Ectodermal cell (in vitro differentiated cells): ENCODE data around the gene RPL31.

ENCODE experiments used
- H3K27ac ChIP-seq: 2 replicates; pipeline ENCODE4 v1.7.0; 2013; ENCODE audit warnings: mild to moderate bottlenecking, low read depth, low read length; ENCODE audit not compliant: insufficient read depth, poor library complexity, severe bottlenecking
- H3K27me3 ChIP-seq: 2 replicates; pipeline ENCODE4 v1.7.0; 2013; ENCODE audit warnings: mild to moderate bottlenecking, low read length; ENCODE audit not compliant: insufficient read depth, control insufficient read depth, poor library complexity, severe bottlenecking
- H3K36me3 ChIP-seq: one replicate; pipeline ENCODE4 v1.7.0; 2013; ENCODE audit warnings: low read length; ENCODE audit not compliant: control insufficient read depth, insufficient read depth
- H3K4me1 ChIP-seq: one replicate; pipeline ENCODE4 v1.7.0; 2013; ENCODE audit warnings: low read length; ENCODE audit not compliant: control insufficient read depth, insufficient read depth
- H3K4me3 ChIP-seq: 2 replicates; pipeline ENCODE4 v1.7.0; 2013; ENCODE audit warnings: low read depth, low read length, control low read depth; ENCODE audit not compliant: insufficient read depth
- H3K9me3 ChIP-seq: 2 replicates; pipeline ENCODE4 v1.7.0; 2013; ENCODE audit warnings: mild to moderate bottlenecking, low read length, moderate library complexity; ENCODE audit not compliant: control insufficient read depth
- WGBS, 2 experiments: methylation state at CpG; one replicate each; pipeline ENCODE4 v1.1.7; 2013; ENCODE audit warnings: missing lambda C conversion rate in 2 of 2; 5-methylcytosine and 5-hydroxymethylcytosine counted together

Gene RPL31

DNA sequence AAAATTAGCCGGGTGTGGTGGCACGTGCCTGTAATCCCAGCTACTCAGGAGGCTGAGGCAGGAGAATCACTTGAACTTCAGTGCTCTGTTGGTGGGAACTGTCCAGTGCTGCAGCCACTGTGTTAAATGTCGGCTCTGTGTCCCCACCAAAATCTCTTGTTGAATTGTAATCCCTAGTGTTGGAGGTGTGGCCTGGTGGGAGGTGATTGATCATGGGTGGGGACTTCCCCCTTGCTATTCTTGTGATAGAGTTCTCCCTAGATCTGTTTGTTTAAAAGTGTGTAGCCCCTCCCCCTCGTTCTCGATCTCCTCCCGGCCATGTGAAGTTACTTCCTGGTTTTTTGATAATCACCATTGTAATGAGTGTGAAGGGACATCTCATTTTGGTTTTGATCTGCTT lies 9.8 kb upstream of the RPL31 start:
- 83 to 92% methylated on average over 6 of the region's 6 CpGs for WGBS, 2 experiments
- H3K27me3 ChIP-seq, result no peaks in the 10 kb centered on the region
- no peaks in the 10 kb centered on the region for H3K36me3 ChIP-seq
- H3K27ac ChIP-seq, result no peak overlapping the region
- H3K4me3 ChIP-seq, result no peak overlapping the region
- no peaks in the 10 kb centered on the region for H3K9me3 ChIP-seq
- no peaks in the 10 kb centered on the region for H3K4me1 ChIP-seq

DNA sequence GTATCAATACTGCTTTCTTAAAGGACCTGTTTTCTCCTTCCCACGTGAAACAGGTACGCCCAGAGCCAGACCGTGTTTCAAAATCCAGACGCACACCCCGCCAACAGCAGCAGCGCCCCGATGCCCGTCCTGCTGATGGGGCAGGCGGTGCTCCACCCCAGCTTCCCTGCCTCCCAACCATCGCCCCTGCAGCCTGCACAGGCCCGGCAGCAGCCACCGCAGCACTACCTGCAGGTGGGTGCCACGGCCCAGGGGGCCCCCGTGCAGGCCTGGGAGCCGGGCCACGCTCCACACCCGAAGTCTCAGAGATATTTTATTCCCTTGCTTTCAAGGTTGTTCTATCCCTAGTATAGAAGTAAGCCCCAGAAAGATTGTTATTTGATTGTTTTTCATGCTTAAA lies 8.8 kb upstream of the RPL31 start:
- no peaks in the 10 kb centered on the region for H3K36me3 ChIP-seq
- H3K27ac ChIP-seq, result no peak overlapping the region
- 92 to 95% methylated on average over 17 of the region's 17 CpGs for WGBS, 2 experiments
- H3K4me3 ChIP-seq, result no peak overlapping the region
- no peaks in the 10 kb centered on the region for H3K27me3 ChIP-seq
- H3K4me1 ChIP-seq, result no peaks in the 10 kb centered on the region
- H3K9me3 ChIP-seq, result no peaks in the 10 kb centered on the region

DNA sequence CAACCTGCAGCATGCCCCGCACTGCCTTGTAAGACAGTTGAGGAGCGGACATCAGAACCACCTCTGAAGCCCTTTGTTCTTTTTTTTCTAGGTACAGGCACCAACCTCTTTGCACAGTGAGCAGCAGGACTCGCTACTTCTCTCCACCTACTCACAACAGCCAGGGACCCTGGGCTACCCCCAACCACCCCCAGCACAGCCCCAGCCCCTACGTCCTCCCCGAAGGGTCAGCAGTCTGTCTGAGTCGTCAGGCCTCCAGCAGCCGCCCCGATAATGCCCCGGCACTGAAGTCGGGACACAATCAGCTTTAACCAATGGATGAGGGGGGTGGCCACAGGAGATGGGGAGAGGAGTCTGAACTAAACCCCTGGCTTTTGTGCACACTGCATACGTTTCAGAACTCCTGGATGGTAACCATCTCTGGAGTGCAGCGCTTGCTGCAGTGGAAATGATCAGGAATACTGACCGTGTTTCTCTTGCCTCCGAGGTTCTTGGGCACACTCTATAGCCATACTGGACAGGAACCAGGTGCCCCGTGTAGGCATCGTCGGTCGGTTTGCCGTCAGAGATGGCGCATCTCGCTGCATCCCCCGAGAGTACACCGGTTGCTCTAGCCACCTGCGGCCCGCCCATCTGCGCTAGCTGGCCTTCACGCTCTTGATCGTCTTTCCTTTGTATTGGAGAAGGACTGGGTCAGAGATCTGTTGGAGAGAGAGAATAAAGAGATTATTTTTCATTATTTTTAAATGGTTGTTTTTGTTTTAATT lies 6.6 kb upstream of the RPL31 start:
- Histone ChIP-seq H3K9me3 (no peaks in the 10 kb centered on the region), H3K27me3 (no peaks in the 10 kb centered on the region), H3K4me3 (no peak overlapping the region), H3K4me1 (no peaks in the 10 kb centered on the region), H3K36me3 (no peaks in the 10 kb centered on the region), H3K27ac (no peak overlapping the region)
- 93 to 94% methylated on average over 28 of the region's 28 CpGs for WGBS, 2 experiments

DNA sequence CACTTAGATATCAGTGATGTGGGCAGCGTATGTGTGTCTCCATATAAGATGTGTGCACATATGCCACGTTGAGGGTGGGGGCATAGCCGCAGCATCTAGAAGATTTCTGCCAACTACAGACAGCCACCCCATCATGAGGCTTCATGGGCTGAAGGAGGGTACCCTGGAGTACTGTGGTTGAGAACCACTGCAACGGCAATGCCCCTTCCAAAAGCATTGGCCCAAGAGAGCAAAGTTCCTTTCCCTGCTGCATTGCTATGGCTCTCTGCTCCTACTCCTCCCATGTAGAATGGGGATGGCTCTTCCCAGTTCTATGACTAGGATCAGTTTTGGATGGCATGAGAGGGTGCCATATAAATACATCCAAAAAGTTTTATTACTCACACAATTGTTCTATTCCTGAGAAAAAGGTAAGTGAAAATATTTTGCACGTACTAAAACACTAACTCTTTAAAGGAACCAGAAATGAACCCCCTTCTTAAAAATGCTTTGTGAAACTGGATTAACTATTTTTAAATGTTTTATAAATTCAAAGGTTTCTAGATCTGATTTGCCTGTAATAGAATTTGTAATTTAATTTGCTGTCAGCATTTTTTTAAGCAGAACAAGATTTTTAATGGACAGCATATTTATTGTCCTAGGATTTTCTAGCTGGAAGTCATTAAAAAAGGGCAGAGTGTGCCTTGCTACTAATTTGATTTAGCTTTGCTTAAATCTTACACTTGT lies 4.4 kb upstream of the RPL31 start:
- no peak overlapping the region for H3K4me3 ChIP-seq
- H3K4me1 ChIP-seq, result no peaks in the 10 kb centered on the region
- H3K9me3 ChIP-seq, result no peaks in the 10 kb centered on the region
- H3K27ac ChIP-seq, result no peak overlapping the region
- 89 to 96% methylated on average over 4 of the region's 5 CpGs for WGBS, 2 experiments
- no peaks in the 10 kb centered on the region for H3K27me3 ChIP-seq
- H3K36me3 ChIP-seq, result no peaks in the 10 kb centered on the region

DNA sequence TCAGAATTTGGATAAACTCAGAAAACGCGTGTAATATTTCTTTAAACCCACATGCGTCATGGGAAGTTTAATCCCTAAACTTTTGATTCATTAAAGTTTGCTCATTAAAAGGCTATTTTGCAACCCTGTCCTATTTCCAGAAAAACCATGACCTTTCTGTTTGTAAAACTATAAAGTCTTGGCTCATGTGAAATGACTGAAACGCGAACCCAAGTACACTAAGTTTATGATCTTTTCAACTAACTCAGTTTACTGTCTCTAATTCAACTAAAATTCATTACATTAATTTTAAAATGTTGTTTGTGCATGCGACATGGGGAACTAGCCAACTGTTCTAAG lies 3.9 kb upstream of the RPL31 start:
- Histone ChIP-seq H3K9me3 (no peaks in the 10 kb centered on the region), H3K4me1 (no peaks in the 10 kb centered on the region)
- WGBS, 2 experiments, result 90 to 96% methylated on average over 5 to 6 of the region's 6 CpGs

DNA sequence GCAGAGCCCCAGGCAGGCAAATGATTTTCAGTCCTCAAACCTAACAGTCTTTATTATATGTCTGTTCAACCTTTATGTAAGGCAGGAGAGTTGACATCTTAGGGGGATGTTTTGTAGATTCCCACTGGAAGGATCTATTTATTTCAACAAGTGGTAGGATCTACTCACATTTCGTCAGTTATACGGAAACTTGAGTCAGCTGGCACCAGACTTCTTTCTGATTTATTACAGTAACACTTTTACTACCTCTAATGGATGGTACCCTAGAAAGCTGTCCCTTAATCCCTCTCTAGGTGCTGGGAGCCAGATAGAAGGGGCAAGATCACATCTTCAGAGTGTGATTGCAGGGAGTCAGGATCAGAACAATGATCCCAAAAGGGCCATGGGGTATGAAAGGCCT lies 2.1 kb upstream of the RPL31 start:
- Histone ChIP-seq H3K27me3 (no peaks in the 10 kb centered on the region), H3K36me3 (peaks cover 15% of the 10 kb centered on the region), H3K9me3 (no peaks in the 10 kb centered on the region), H3K27ac (no peak overlapping the region), H3K4me3 (no peak overlapping the region), H3K4me1 (peaks cover 8% of the 10 kb centered on the region)
- 89 to 94% methylated on average over 2 of the region's 2 CpGs for WGBS, 2 experiments

More for the DNA sequence above, 3.9 kb upstream of the RPL31 start:
- H3K27me3 ChIP-seq, result no peaks in the 10 kb centered on the region
- H3K27ac ChIP-seq, result no peak overlapping the region
- H3K36me3 ChIP-seq, result no peaks in the 10 kb centered on the region
- no peak overlapping the region for H3K4me3 ChIP-seq

DNA sequence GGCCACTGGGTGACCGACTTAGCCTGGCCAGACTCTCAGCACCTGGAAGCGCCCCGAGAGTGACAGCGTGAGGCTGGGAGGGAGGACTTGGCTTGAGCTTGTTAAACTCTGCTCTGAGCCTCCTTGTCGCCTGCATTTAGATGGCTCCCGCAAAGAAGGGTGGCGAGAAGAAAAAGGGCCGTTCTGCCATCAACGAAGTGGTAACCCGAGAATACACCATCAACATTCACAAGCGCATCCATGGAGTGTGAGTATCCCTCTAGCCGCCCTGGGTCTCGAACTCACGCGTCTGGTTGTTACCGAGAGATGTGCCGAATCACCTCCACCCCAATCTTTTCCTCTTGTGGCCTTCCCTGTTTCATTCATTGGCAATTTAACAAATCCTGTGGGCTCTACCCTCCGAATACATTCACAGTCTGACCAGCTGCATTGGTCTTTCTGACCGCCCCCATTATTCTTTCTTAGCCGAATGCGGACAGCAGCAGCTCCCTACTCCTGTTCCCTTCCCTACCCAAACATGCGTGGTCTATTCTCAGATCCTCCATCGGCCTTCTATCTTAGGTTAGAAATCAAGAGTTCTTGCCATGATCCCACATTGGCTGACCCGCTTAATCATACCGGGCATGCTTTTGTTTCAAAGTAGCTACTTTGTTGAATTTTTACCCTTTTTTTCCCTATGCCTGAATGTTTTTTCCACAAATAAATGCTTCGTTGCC lies 631 bp downstream of the RPL31 start:
- Histone ChIP-seq H3K27me3 (no peaks in the 10 kb centered on the region), H3K4me1 (peaks cover 8% of the 10 kb centered on the region), H3K36me3 (peaks cover 40% of the 10 kb centered on the region), H3K27ac (peak overlapping the region; percentile 89), H3K9me3 (no peaks in the 10 kb centered on the region), H3K4me3 (peak overlapping the region; percentile 87)
- WGBS, 2 experiments, result 1% methylated on average over 26 of the region's 26 CpGs

DNA sequence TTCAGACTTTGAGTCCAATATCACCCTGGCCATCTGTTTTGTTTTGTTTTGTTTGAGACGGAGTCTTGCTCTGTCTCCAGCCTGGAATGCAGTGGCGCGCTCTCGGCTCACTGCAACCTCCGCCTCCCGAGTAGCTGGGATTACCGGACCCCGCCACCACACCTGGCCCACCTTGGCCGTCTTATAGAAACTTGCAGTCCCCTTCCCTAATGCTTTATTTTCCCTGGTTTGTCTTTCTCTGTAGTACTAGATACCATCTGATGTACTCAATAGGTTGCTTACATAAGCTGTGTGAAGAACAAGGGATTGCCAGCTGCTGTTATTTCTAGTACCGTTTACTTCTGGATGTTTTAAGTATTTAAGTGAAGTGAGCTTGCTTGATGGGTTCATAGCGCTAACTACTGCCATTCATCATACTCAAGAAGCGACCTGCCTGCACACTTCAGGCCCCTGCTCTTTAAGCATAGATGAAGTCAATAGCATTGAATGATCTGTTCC lies 1.2 kb downstream of the RPL31 start:
- Histone ChIP-seq H3K27ac (no peak overlapping the region), H3K27me3 (no peaks in the 10 kb centered on the region), H3K4me3 (peak overlapping the region; percentile 87), H3K9me3 (no peaks in the 10 kb centered on the region), H3K36me3 (peaks cover 45% of the 10 kb centered on the region), H3K4me1 (peaks cover 8% of the 10 kb centered on the region)
- 20 to 21% methylated on average over 12 of the region's 12 CpGs for WGBS, 2 experiments

DNA sequence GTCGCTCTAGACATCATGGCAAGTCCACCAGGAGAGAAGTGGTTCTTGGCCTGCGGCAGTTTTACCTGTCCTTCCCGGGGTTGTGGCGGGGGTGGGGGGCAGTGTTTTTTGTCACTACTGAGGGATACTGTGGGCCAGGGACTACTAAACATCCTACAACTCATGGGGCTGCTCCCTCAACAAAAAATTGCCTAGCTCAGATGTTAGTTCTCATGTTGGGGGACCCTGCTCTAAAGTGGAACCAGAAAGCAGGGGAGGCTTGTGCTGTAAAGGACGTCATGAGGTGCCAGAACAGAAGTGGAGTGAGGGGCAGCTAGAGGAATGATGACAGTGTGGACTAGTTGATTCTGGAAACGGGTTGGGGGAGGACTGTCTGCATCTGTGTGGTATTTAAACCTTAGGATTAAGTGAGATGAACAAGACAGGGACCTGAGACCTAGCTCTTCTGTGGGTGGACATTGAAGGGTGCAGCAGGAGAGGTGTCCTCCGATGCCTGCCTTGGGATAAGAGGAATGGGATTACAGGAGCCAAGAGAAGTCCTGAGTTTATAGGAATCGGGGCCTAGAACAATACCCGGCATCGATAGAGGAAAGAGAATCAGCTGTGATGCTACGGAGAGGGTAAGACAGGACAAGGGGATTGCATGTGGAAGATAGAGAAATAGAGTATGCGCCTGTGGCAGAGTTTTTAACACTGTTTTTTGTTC lies 2.7 kb downstream of the RPL31 start:
- Histone ChIP-seq H3K4me3 (no peak overlapping the region), H3K9me3 (no peaks in the 10 kb centered on the region), H3K27ac (no peak overlapping the region), H3K36me3 (peaks cover 48% of the 10 kb centered on the region), H3K4me1 (peaks cover 8% of the 10 kb centered on the region), H3K27me3 (no peaks in the 10 kb centered on the region)
- 92% methylated on average over 12 of the region's 12 CpGs for WGBS, 2 experiments
